Transverse colon (tissue), 4 donors: ENCODE measurements around the gene GAGE10.
"Not testable (repeated sequence)": the region's sequence is repeated elsewhere in the genome, so short reads cannot be mapped to it uniquely, and the experiment has no call there.

Experiments
- CTCF ChIP-seq, 5 experiments: fragments of 200-600 bp in 3 of 5; fragments of 450-650 bp in 2 of 5; sonication (generic) in 3 of 5; IDR thresholded peaks; 1 replicate in 2 of 5; 2 replicates in 3 of 5; pipeline ENCODE4 v1.5.1; 2016 to 2017; ENCODE audit warnings: antibody characterized with exemption in 5 of 5, inconsistent platforms in 3 of 5, mild to moderate bottlenecking in 2 of 5, moderate library complexity in 1 of 5
- EP300 ChIP-seq: sonication (generic); formaldehyde crosslinking; IDR thresholded peaks from one replicate; pipeline ENCODE4 v1.6.1; 2017; ENCODE audit warnings: antibody characterized with exemption, low read depth
- POLR2A ChIP-seq: fragments of 450-650 bp; IDR thresholded peaks from one replicate; pipeline ENCODE4 v1.6.1; 2016; ENCODE audit warnings: antibody characterized with exemption, mild to moderate bottlenecking, moderate library complexity
- POLR2AphosphoS5 ChIP-seq, 3 donors: sonication (generic); formaldehyde crosslinking; IDR thresholded peaks; one replicate each; pipeline ENCODE4 v1.6.1; 2016; ENCODE audit warnings: antibody characterized with exemption in 3 of 3

DNA sequence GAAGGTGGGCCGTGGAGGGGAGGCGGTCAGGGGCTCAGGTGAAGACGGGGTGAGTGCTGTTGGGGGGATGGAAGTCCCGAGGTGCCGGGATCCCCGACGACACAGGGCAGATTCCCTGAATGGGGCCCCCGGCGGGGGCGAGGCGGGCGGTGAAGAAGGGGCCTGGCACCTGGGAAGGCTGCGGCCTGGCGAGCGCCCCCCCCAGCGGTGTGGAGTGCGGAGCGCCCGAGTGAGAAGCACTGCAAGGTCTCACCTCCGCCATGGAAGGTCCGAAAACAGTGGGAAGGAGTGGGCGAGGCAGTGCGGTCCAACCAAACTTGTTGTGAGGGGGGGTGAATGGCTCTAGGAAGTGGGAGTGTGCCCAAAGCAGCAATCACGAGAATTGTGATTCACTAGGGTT, 38.0 kb downstream of the GAGE10 start:
- TF ChIP-seq CTCF (IDR thresholded peaks at IDR 0.05); EP300; POLR2A; POLR2AphosphoS5 (IDR thresholded peaks at IDR 0.05): not testable (repeated sequence)
